CD14-positive monocyte (primary cell): ENCODE results near the gene PSORS1C1. TPM values are rescaled to one million over a fixed set of nuclear protein-coding genes. Genes with fewer than 3 reads are reported as not detected.

Experiments
- DNase-seq, 3 donors: peaks; one replicate each; pipeline ENCODE4 v3.0.0-alpha.2; 2011 to 2022
- H2AFZ ChIP-seq: 2 replicates; pipeline ENCODE4 v1.6.0; 2012; ENCODE audit warnings: mild to moderate bottlenecking, low read depth, low read length, inconsistent platforms; ENCODE audit not compliant: insufficient read depth, poor library complexity, severe bottlenecking
- H3K27ac ChIP-seq, 2 donors: 1 replicate in 1 of 2; 2 replicates in 1 of 2; pipeline ENCODE4 v1.5.1; 2012 to 2013; ENCODE audit warnings: low read length in 2 of 2, control low read depth in 1 of 2, inconsistent platforms in 1 of 2, low read depth in 1 of 2, mild to moderate bottlenecking in 1 of 2
- H3K27me3 ChIP-seq, 2 donors: one replicate each; pipeline versions ENCODE4 v1.6.0 to v1.6.1; 2011 to 2013; ENCODE audit warnings: low read length in 2 of 2; ENCODE audit not compliant: control insufficient read depth in 2 of 2, insufficient read depth in 2 of 2
- H3K36me3 ChIP-seq, 2 donors: replicated peaks in 1 of 2; 1 replicate in 1 of 2; 2 replicates in 1 of 2; pipeline versions ENCODE4 v1.5.1 to v1.6.1; 2012 to 2013; ENCODE audit warnings: low read length in 2 of 2, control low read depth in 1 of 2, inconsistent platforms in 1 of 2, mild to moderate bottlenecking in 1 of 2; ENCODE audit not compliant: insufficient read depth in 2 of 2, control insufficient read depth in 1 of 2
- H3K4me1 ChIP-seq, 2 donors: 1 replicate in 1 of 2; 2 replicates in 1 of 2; pipeline versions ENCODE4 v1.5.1 to v1.6.1; 2012 to 2013; ENCODE audit warnings: low read length in 2 of 2, control low read depth in 1 of 2, inconsistent platforms in 1 of 2, mild to moderate bottlenecking in 1 of 2, moderate library complexity in 1 of 2; ENCODE audit not compliant: insufficient read depth in 2 of 2, control insufficient read depth in 1 of 2
- H3K4me2 ChIP-seq: replicated peaks from 2 replicates; pipeline ENCODE3; 2012; ENCODE audit warnings: low read length, moderate library complexity, mild to moderate bottlenecking; ENCODE audit not compliant: poor library complexity, severe bottlenecking; ENCODE audit errors: extremely low read depth
- H3K4me3 ChIP-seq, 3 experiments: fragments of 200-600 bp in 1 of 3; sonication (generic) in 1 of 3; replicated peaks in 1 of 3; 1 replicate in 2 of 3; 2 replicates in 1 of 3; pipeline ENCODE4 v1.5.1; 2011 to 2013; ENCODE audit warnings: low read length in 3 of 3, mild to moderate bottlenecking in 3 of 3, control low read depth in 2 of 3, low read depth in 2 of 3, inconsistent platforms in 1 of 3, moderate library complexity in 1 of 3
- H3K79me2 ChIP-seq: 2 replicates; pipeline ENCODE4 v1.6.0; 2012; ENCODE audit warnings: mild to moderate bottlenecking, control low read depth, inconsistent platforms, low read length, moderate library complexity; ENCODE audit not compliant: insufficient read depth
- H3K9ac ChIP-seq: 2 replicates; pipeline ENCODE4 v1.6.0; 2017; ENCODE audit warnings: low read length, mild to moderate bottlenecking; ENCODE audit not compliant: insufficient read depth, poor library complexity, severe bottlenecking
- H3K9me3 ChIP-seq, 2 donors: replicated peaks in 1 of 2; 1 replicate in 1 of 2; 2 replicates in 1 of 2; pipeline versions ENCODE4 v1.5.1 to v1.6.1; 2012 to 2013; ENCODE audit warnings: low read length in 2 of 2, control low read depth in 1 of 2; ENCODE audit not compliant: control insufficient read depth in 1 of 2, insufficient read depth in 1 of 2
- H4K20me1 ChIP-seq: 2 replicates; pipeline ENCODE4 v1.6.0; 2012; ENCODE audit warnings: mild to moderate bottlenecking, low read length, control low read depth, moderate library complexity; ENCODE audit not compliant: insufficient read depth
- H3K27ac Mint-ChIP-seq, 7 donors: one replicate each; pipeline ENCODE4 v1.8.0; 2020; ENCODE audit warnings: mild to moderate bottlenecking in 7 of 7, mixed read lengths in 7 of 7, moderate library complexity in 6 of 7, inconsistent platforms in 2 of 7
- H3K27me3 Mint-ChIP-seq, 3 donors: one replicate each; pipeline ENCODE4 v1.8.0; 2021 to 2022; ENCODE audit warnings: low read depth in 3 of 3, mild to moderate bottlenecking in 3 of 3, mixed read lengths in 3 of 3, moderate library complexity in 3 of 3, inconsistent platforms in 1 of 3
- H3K36me3 Mint-ChIP-seq, 2 donors: one replicate each; pipeline ENCODE4 v1.8.0; 2020; ENCODE audit warnings: mixed read lengths in 2 of 2, inconsistent platforms in 1 of 2, mild to moderate bottlenecking in 1 of 2
- H3K4me1 Mint-ChIP-seq: one replicate; pipeline ENCODE4 v1.8.0; 2020; ENCODE audit warnings: mild to moderate bottlenecking, mixed read lengths
- H3K4me3 Mint-ChIP-seq, 2 donors: one replicate each; pipeline ENCODE4 v1.8.0; 2020; ENCODE audit warnings: mild to moderate bottlenecking in 2 of 2, mixed read lengths in 2 of 2, moderate library complexity in 1 of 2
- H3K9me3 Mint-ChIP-seq, 7 donors: one replicate each; pipeline ENCODE4 v1.8.0; 2020 to 2022; ENCODE audit warnings: mixed read lengths in 7 of 7, mild to moderate bottlenecking in 6 of 7, moderate library complexity in 6 of 7, inconsistent platforms in 2 of 7
- WGBS: methylation state at CpG from one replicate; pipeline ENCODE4 v1.1.5; 2013; ENCODE audit warnings: missing lambda C conversion rate; ENCODE audit not compliant: insufficient coverage; 5-methylcytosine and 5-hydroxymethylcytosine counted together
- intact Hi-C, 2 donors: fragments of 100-400 bp; cut with micrococcal nuclease; formaldehyde crosslinking; loops; one replicate each; pipeline versions ENCODE4 v1.15.0 to v1.15.1; 2023
- polyA plus RNA-seq, 3 donors: library from polyadenylated mRNA; depleted of rRNA in 1 of 3; unstranded in 2 of 3; stranded (reverse) in 1 of 3; fragments of 300-500 nt in 2 of 3; fragments of >200 nt in 1 of 3; fragmentation: Illumina TruSeq in 2 of 3; gene quantifications; 1 replicate in 2 of 3; 2 replicates in 1 of 3; pipeline ENCODE4 v1.2.3, GENCODE V29; 2012 to 2021
- TF ChIP-seq, protein P1 (sequence below): fragments of 200-600 bp; IDR thresholded peaks from one replicate; pipeline ENCODE4 v1.8.0; 2022; ENCODE audit warnings: antibody characterized with exemption, mild to moderate bottlenecking

PSORS1C1 gene
- polyA plus RNA-seq, 3 donors: not detected

DNA sequence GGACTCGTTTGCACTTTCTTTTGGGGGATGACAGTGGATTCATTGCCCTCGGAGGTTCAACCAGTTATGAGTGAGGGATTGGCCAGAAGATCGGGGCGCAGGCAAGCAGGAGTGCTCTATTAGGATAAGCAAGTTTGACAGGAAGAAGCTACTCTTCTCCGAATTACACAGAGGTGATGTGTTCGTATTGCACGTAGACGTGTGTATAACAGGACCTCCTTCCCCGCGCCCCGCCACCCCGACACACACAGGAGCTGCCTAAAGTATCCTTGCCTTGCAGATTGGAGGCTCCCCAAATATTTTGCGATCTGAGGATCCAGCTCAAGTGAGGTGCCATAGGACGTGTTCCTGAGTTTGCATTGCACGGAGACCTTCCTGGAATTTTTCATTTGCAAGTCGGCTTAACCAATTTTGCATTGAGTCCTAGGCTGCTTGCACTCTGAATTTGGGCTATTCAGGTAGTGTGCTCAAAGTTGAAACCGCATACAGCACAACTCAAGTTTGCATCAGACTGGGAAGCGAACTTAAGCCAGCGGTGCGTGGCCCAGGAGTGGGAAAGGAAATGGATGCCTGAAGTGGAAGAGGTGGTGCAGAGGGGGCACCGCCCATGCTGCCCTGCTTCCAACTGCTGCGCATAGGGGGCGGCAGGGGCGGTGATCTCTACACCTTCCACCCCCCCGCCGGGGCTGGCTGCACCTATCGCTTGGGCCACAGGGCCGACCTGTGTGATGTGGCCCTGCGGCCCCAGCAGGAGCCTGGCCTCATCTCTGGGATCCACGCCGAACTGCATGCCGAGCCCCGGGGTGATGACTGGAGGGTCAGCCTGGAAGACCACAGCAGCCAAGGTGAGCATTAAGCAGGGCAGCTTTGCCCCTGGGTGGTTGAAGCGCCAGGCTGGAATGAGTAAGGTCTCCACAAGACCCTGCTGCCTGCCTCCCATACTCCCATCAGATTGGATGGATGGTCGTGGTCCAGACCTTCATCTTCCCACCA lies 44.6 kb downstream of the PSORS1C1 start:
- Mint-ChIP-seq H3K4me3 (peak overlapping the region; percentile 91 to 94), H3K27ac (peak overlapping the region in 5 of 7 donors; percentile 31 to 90 (median 78)), H3K27me3 (peaks cover 0 to 2% (median 0%) of the 10 kb centered on the region in 3 donors), H3K4me1 (peaks cover 31% of the 10 kb centered on the region), H3K36me3 (peaks cover 13 to 36% of the 10 kb centered on the region in 2 donors), H3K9me3 (no peaks in the 10 kb centered on the region)
- H3K79me2 ChIP-seq: peaks cover 21% of the 10 kb centered on the region
- H3K27ac ChIP-seq: peak overlapping the region in 1 of 2 donors; percentile 56
- H3K4me1 ChIP-seq: peaks cover 17 to 24% of the 10 kb centered on the region in 2 donors
- intact Hi-C loops: no loop called here
- H2AFZ ChIP-seq: peak overlapping the region; percentile 88
- DNase-seq: no peak
- H3K9me3 ChIP-seq: no peaks in the 10 kb centered on the region
- peaks cover 2 to 27% of the 10 kb centered on the region in 2 donors for H3K36me3 ChIP-seq
- no peaks in the 10 kb centered on the region for H3K27me3 ChIP-seq
- no peaks in the 10 kb centered on the region for H4K20me1 ChIP-seq
- TF ChIP-seq, protein P1, sequence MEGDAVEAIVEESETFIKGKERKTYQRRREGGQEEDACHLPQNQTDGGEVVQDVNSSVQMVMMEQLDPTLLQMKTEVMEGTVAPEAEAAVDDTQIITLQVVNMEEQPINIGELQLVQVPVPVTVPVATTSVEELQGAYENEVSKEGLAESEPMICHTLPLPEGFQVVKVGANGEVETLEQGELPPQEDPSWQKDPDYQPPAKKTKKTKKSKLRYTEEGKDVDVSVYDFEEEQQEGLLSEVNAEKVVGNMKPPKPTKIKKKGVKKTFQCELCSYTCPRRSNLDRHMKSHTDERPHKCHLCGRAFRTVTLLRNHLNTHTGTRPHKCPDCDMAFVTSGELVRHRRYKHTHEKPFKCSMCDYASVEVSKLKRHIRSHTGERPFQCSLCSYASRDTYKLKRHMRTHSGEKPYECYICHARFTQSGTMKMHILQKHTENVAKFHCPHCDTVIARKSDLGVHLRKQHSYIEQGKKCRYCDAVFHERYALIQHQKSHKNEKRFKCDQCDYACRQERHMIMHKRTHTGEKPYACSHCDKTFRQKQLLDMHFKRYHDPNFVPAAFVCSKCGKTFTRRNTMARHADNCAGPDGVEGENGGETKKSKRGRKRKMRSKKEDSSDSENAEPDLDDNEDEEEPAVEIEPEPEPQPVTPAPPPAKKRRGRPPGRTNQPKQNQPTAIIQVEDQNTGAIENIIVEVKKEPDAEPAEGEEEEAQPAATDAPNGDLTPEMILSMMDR: no peak
- H3K9ac ChIP-seq: peak overlapping the region; percentile 69
- peak overlapping the region; percentile 99 for H3K4me2 ChIP-seq
- H3K4me3 ChIP-seq: peak overlapping the region; percentile 79 to 92 (median 81)
- WGBS: 27% methylated on average over 23 of the region's 35 CpGs

DNA sequence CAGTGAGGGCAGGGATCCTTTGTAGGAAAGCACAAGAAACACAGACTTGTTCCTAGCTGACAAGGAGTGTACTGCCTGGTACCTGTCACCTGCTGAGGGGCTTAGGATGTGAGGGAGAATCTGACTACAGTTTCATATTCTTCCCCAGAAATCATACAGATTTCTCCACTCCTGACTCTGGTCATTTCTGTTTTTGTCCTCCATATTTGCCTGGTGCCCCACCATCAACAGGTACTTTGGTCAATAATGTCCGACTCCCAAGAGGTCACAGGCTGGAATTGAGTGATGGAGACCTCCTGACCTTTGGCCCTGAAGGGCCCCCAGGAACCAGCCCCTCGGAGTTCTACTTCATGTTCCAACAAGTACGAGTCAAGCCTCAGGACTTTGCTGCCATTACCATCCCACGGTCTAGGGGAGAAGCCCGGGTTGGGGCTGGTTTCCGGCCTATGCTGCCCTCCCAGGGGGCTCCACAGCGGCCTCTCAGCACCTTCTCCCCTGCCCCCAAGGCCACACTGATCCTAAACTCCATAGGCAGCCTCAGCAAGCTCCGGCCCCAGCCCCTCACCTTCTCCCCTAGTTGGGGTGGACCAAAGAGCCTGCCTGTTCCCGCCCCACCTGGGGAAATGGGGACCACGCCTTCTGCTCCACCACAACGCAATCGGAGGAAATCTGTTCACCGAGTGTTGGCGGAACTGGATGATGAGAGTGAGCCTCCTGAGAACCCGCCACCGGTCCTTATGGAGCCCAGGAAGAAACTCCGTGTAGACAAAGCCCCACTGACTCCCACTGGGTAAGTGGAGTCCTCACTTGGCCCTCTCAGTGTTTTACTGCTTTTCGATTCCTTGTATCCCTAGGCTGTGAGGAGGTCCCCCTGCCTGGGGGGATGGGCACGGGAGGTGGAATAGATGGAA lies 46.9 kb downstream of the PSORS1C1 start:
- TF ChIP-seq, protein P1: no peak
- no peak overlapping the region for H3K9ac ChIP-seq
- peaks cover 2 to 20% of the 10 kb centered on the region in 2 donors for H3K36me3 ChIP-seq
- Mint-ChIP-seq H3K27me3 (peaks cover 0 to 3% (median 0%) of the 10 kb centered on the region in 3 donors), H3K9me3 (no peaks in the 10 kb centered on the region), H3K4me3 (no peak overlapping the region), H3K36me3 (peaks cover 5 to 27% of the 10 kb centered on the region in 2 donors), H3K27ac (peak overlapping the region in 3 of 7 donors; percentile 32 to 80 (median 75)), H3K4me1 (peaks cover 33% of the 10 kb centered on the region)
- H3K79me2 ChIP-seq: peaks cover 21% of the 10 kb centered on the region
- no peaks in the 10 kb centered on the region for H4K20me1 ChIP-seq
- no peak overlapping the region for H3K27ac ChIP-seq
- WGBS: 94% methylated on average over 12 of the region's 19 CpGs
- intact Hi-C loops: no loop called here
- no peak overlapping the region for H3K4me2 ChIP-seq
- no peaks in the 10 kb centered on the region for H3K9me3 ChIP-seq
- no peak overlapping the region for H3K4me3 ChIP-seq
- no peak overlapping the region for H2AFZ ChIP-seq
- peaks cover 17 to 24% of the 10 kb centered on the region in 2 donors for H3K4me1 ChIP-seq
- no peaks in the 10 kb centered on the region for H3K27me3 ChIP-seq
- DNase-seq: no peak
